A549 (cell line): ENCODE data around the gene SEC24D.

Source experiments
- BHLHE40 ChIP-seq: IDR thresholded peaks from 2 replicates; pipeline ENCODE4 v1.6.1; 2012; ENCODE audit warnings: low read depth, low read length, inconsistent platforms
- CHD2 ChIP-seq: fragments of 150-350 bp; IDR thresholded peaks from 2 replicates; pipeline ENCODE4 v1.6.1; 2014; ENCODE audit warnings: low read length; ENCODE audit not compliant: partially characterized antibody
- CHD4 ChIP-seq: fragments of 200-600 bp; sonication (generic); IDR thresholded peaks from 2 replicates; pipeline ENCODE4 v1.6.1; 2016; ENCODE audit warnings: antibody characterized with exemption, mild to moderate bottlenecking, borderline replicate concordance
- EP300 ChIP-seq, 2 experiments: fragments of >200 bp; sonication (Bioruptor Twin); formaldehyde crosslinking; IDR thresholded peaks; 2 replicates in 1 of 2; 3 replicates in 1 of 2; pipeline ENCODE4 v1.6.1; 2016 to 2017
- FOXS1 ChIP-seq: fragments of 250-450 bp; sonication (Bioruptor Pico); IDR thresholded peaks from 2 replicates; pipeline ENCODE4 v1.5.0; 2020; ENCODE audit warnings: mild to moderate bottlenecking, moderate library complexity
- MAZ ChIP-seq: fragments of 150-350 bp; IDR thresholded peaks from 2 replicates; pipeline ENCODE4 v1.6.1; 2014; ENCODE audit warnings: antibody characterized with exemption, low read depth, low read length, borderline replicate concordance
- POLR2A ChIP-seq: IDR thresholded peaks from 2 replicates; pipeline ENCODE4 v1.6.1; 2012; ENCODE audit warnings: mild to moderate bottlenecking, low read length
- RAD21 ChIP-seq, 2 experiments: fragments of >200 bp in 1 of 2; sonication (Bioruptor Twin) in 1 of 2; formaldehyde crosslinking in 1 of 2; IDR thresholded peaks in 1 of 2; conservative IDR thresholded peaks in 1 of 2; 2 replicates in 1 of 2; 3 replicates in 1 of 2; pipeline ENCODE4 v1.6.1; 2012 to 2018; ENCODE audit warnings: inconsistent platforms in 1 of 2
- RFX5 ChIP-seq: fragments of 450-650 bp; IDR thresholded peaks from 2 replicates; pipeline ENCODE4 v1.7.1; 2014; ENCODE audit warnings: antibody characterized with exemption, mild to moderate bottlenecking, moderate library complexity
- TF ChIP-seq, protein P1 (sequence below): fragments of >200 bp; sonication (Bioruptor Twin); formaldehyde crosslinking; IDR thresholded peaks from 3 replicates; pipeline ENCODE4 v1.5.1; 2016
- TF ChIP-seq, protein P2 (sequence below): fragments of 200-600 bp; sonication (generic); IDR thresholded peaks from 2 replicates; pipeline ENCODE4 v1.6.1; 2016; ENCODE audit warnings: antibody characterized with exemption, mild to moderate bottlenecking, moderate library complexity
- TF ChIP-seq, protein P3 (sequence below): fragments of 450-650 bp; IDR thresholded peaks from 2 replicates; pipeline ENCODE4 v1.6.1; 2014; ENCODE audit warnings: antibody characterized with exemption

DNA sequence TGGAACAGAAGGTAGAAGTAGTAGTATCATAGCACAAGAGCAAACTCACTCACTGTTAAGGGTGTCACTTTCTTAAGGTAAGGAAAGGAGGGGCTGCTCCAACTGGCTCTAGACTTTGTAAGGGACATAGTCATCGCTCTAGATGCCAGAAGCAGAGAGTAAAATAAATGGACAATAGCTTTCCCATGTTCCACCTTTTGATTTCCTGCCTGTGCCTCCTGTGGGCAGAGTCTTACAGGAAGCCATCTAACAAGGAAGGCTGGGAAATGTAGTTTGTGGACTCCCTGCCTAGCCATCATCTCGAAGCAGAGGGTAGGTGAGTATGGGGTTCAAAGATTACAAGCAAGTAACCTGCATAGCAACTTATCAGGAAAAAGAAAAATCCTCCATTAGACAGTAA lies 152.4 kb downstream of the SEC24D start:
- TF ChIP-seq, protein P1, sequence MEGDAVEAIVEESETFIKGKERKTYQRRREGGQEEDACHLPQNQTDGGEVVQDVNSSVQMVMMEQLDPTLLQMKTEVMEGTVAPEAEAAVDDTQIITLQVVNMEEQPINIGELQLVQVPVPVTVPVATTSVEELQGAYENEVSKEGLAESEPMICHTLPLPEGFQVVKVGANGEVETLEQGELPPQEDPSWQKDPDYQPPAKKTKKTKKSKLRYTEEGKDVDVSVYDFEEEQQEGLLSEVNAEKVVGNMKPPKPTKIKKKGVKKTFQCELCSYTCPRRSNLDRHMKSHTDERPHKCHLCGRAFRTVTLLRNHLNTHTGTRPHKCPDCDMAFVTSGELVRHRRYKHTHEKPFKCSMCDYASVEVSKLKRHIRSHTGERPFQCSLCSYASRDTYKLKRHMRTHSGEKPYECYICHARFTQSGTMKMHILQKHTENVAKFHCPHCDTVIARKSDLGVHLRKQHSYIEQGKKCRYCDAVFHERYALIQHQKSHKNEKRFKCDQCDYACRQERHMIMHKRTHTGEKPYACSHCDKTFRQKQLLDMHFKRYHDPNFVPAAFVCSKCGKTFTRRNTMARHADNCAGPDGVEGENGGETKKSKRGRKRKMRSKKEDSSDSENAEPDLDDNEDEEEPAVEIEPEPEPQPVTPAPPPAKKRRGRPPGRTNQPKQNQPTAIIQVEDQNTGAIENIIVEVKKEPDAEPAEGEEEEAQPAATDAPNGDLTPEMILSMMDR: no peak
- TF ChIP-seq BHLHE40: no peak
- no peak for TF ChIP-seq MAZ
- TF ChIP-seq EP300 (IDR thresholded peaks at IDR 0.05): no peak
- no peak for TF ChIP-seq FOXS1 (CRISPR knock-in tag)
- TF ChIP-seq RFX5: no peak
- TF ChIP-seq CHD2: no peak
- no peak for TF ChIP-seq CHD4
- no peak for TF ChIP-seq RAD21 (conservative IDR thresholded peaks at IDR 0.05 in 1 of 2, IDR thresholded peaks at IDR 0.05 in 1 of 2)
- TF ChIP-seq, protein P2, sequence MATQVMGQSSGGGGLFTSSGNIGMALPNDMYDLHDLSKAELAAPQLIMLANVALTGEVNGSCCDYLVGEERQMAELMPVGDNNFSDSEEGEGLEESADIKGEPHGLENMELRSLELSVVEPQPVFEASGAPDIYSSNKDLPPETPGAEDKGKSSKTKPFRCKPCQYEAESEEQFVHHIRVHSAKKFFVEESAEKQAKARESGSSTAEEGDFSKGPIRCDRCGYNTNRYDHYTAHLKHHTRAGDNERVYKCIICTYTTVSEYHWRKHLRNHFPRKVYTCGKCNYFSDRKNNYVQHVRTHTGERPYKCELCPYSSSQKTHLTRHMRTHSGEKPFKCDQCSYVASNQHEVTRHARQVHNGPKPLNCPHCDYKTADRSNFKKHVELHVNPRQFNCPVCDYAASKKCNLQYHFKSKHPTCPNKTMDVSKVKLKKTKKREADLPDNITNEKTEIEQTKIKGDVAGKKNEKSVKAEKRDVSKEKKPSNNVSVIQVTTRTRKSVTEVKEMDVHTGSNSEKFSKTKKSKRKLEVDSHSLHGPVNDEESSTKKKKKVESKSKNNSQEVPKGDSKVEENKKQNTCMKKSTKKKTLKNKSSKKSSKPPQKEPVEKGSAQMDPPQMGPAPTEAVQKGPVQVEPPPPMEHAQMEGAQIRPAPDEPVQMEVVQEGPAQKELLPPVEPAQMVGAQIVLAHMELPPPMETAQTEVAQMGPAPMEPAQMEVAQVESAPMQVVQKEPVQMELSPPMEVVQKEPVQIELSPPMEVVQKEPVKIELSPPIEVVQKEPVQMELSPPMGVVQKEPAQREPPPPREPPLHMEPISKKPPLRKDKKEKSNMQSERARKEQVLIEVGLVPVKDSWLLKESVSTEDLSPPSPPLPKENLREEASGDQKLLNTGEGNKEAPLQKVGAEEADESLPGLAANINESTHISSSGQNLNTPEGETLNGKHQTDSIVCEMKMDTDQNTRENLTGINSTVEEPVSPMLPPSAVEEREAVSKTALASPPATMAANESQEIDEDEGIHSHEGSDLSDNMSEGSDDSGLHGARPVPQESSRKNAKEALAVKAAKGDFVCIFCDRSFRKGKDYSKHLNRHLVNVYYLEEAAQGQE: no peak
- TF ChIP-seq, protein P3, sequence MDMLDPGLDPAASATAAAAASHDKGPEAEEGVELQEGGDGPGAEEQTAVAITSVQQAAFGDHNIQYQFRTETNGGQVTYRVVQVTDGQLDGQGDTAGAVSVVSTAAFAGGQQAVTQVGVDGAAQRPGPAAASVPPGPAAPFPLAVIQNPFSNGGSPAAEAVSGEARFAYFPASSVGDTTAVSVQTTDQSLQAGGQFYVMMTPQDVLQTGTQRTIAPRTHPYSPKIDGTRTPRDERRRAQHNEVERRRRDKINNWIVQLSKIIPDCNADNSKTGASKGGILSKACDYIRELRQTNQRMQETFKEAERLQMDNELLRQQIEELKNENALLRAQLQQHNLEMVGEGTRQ: no peak
- TF ChIP-seq POLR2A: no peak
